Coronary artery (tissue), 2 donors: ENCODE data around the gene RICTOR.
"Not testable (repeated sequence)": the region's sequence is repeated elsewhere in the genome, so short reads cannot be mapped to it uniquely, and the experiment has no call there.

Experiments used
- DNase-seq: peaks from one replicate; pipeline ENCODE4 v3.0.0-alpha.2; 2017; ENCODE audit warnings: low spot score
- H3K27ac ChIP-seq, 2 donors: fragments of 200-600 bp; sonication (generic); one replicate each; pipeline ENCODE4 v1.5.1; 2016 to 2019
- H3K4me3 ChIP-seq: fragments of 200-600 bp; sonication (generic); 2 replicates; pipeline ENCODE4 v1.5.1; 2016; ENCODE audit warnings: mild to moderate bottlenecking, moderate library complexity
- CTCF ChIP-seq: fragments of 200-600 bp; sonication (generic); IDR thresholded peaks from one replicate; pipeline ENCODE4 v1.5.1; 2019; ENCODE audit warnings: antibody characterized with exemption

RICTOR gene

GRCh38 chr5:39020458-39020857, 53.7 kb downstream of the RICTOR start:
- H3K27ac ChIP-seq = no peak overlapping the region
- TF ChIP-seq CTCF = no peak
- no peak overlapping the region for H3K4me3 ChIP-seq
- DNase-seq = no peak

- no peak for DNase-seq
- H3K27ac ChIP-seq = no peak overlapping the region
- no peak overlapping the region for H3K4me3 ChIP-seq
- no peak for TF ChIP-seq CTCF
Observed at GRCh38 chr5:39019254-39019653, 54.9 kb downstream of the RICTOR start.

- no peak overlapping the region for H3K27ac ChIP-seq
- TF ChIP-seq CTCF = no peak
- no peak overlapping the region for H3K4me3 ChIP-seq
- no peak for DNase-seq
Observed at GRCh38 chr5:39017504-39017903, 56.7 kb downstream of the RICTOR start.

GRCh38 chr5:39016587-39017275, 57.5 kb downstream of the RICTOR start:
- Histone ChIP-seq H3K27ac (peak overlapping the region in 1 of 2 donors; percentile 79), H3K4me3 (no peak overlapping the region)
- no peak for TF ChIP-seq CTCF
- DNase-seq = no peak

- Histone ChIP-seq H3K4me3 (no peak overlapping the region), H3K27ac (peak overlapping the region; percentile 79)
- no peak for DNase-seq
- no peak for TF ChIP-seq CTCF
Observed at GRCh38 chr5:39015743-39016586, 58.2 kb downstream of the RICTOR start.

- no peak overlapping the region for H3K4me3 ChIP-seq
- DNase-seq = no peak
- H3K27ac ChIP-seq = peak overlapping the region; percentile 79
- TF ChIP-seq CTCF = no peak
Observed at GRCh38 chr5:39014561-39014960, 59.6 kb downstream of the RICTOR start.

- Histone ChIP-seq H3K4me3 (no peak overlapping the region), H3K27ac (peak overlapping the region; percentile 59 to 79)
- no peak for DNase-seq
- no peak for TF ChIP-seq CTCF
Observed at GRCh38 chr5:39013938-39014337, 60.3 kb downstream of the RICTOR start.

- DNase-seq, H3K27ac ChIP-seq, H3K4me3 ChIP-seq: not testable (repeated sequence)
Observed at GRCh38 chr5:39010958-39011357, 63.2 kb downstream of the RICTOR start.
